K562 (cell line): ENCODE results near the gene KLK5. TPM values are rescaled to one million over a fixed set of nuclear protein-coding genes. Genes with fewer than 3 reads are reported as not detected.

Experiments
- ATAC-seq: fragments of 200-7000 bp; cut with Tn5 transposase; 3 replicates; pipeline ENCODE4 v1.9.1; 2020; ENCODE audit warnings: moderate library complexity
- BruUV-seq: library from RNA; stranded (reverse); fragments of 400-500 nt; replicated peaks from 2 replicates; lab custom pipeline; 2021; lab: Mats Ljungman, UMichigan
- CTCF ChIA-PET: fragments of 300-600 bp; formaldehyde crosslinking; extraction: SDS; loops from one replicate; lab custom pipeline; 2021; ENCODE audit warnings: low intra/inter-chr PET ratio; lab: Yijun Ruan, JAX
- POLR2A ChIA-PET: fragments of 300-600, 350-650 bp; sonication (Branson Sonifier 250); formaldehyde crosslinking; extraction: SDS; loops from one replicate; lab custom pipeline; 2021; ENCODE audit warnings: antibody characterized with exemption, inconsistent platforms; lab: Yijun Ruan, JAX
- DNase-seq, 4 experiments: peaks; one replicate each; pipeline versions ENCODE4 v3.0.0 to v3.0.0-alpha.2; 2011 to 2018; ENCODE audit warnings: low spot score in 3 of 4, mixed read lengths in 3 of 4; ENCODE audit errors: extremely low read depth in 1 of 4
- FAIRE-seq: peaks from 2 replicates; lab custom pipeline; 2011; peaks lifted over from hg19 to GRCh38; lab: Jason Lieb, UNC
- H2AFZ ChIP-seq: 2 replicates; pipeline ENCODE4 v1.6.0; 2011; ENCODE audit warnings: low read depth, low read length, control low read depth, inconsistent platforms
- H3K27ac ChIP-seq: fragments of 200-600 bp; 3 replicates; pipeline ENCODE4 v1.8.0; 2011; ENCODE audit warnings: low read depth, mild to moderate bottlenecking, control low read depth, inconsistent platforms, low read length, moderate library complexity, mixed read lengths; ENCODE audit errors: extremely low read depth
- H3K27me3 ChIP-seq, 2 experiments: fragments of 300-600 bp in 1 of 2; 2 replicates in 1 of 2; 3 replicates in 1 of 2; pipeline versions ENCODE4 v1.6.0 to v1.8.0; 2011; ENCODE audit warnings: inconsistent platforms in 2 of 2, low read length in 2 of 2, mild to moderate bottlenecking in 1 of 2, mixed read lengths in 1 of 2, moderate library complexity in 1 of 2; ENCODE audit not compliant: control insufficient read depth in 2 of 2, insufficient read depth in 2 of 2
- H3K36me3 ChIP-seq: fragments of 300-600 bp; 3 replicates; pipeline ENCODE4 v1.8.0; 2011; ENCODE audit warnings: mild to moderate bottlenecking, low read length, inconsistent platforms; ENCODE audit not compliant: control insufficient read depth, insufficient read depth
- H3K4me1 ChIP-seq, 2 experiments: fragments of 200-600 bp in 1 of 2; replicated peaks in 1 of 2; 2 replicates in 1 of 2; 3 replicates in 1 of 2; pipeline versions ENCODE4 v1.5.1 to v1.8.0; 2011; ENCODE audit warnings: inconsistent platforms in 2 of 2, low read length in 2 of 2, mild to moderate bottlenecking in 1 of 2, mixed read lengths in 1 of 2, moderate library complexity in 1 of 2; ENCODE audit not compliant: control insufficient read depth in 2 of 2, insufficient read depth in 2 of 2
- H3K4me2 ChIP-seq: 2 replicates; pipeline ENCODE4 v1.6.1; 2011; ENCODE audit warnings: low read length, control low read depth, inconsistent platforms, mixed read lengths; ENCODE audit not compliant: insufficient read depth
- H3K4me3 ChIP-seq: fragments of 200-600 bp; sonication (generic), shearing (Covaris generic); 2 replicates; pipeline ENCODE4 v1.5.1; 2016; ENCODE audit warnings: control low read depth, inconsistent platforms
- H3K79me2 ChIP-seq: fragments of 200-600 bp; 3 replicates; pipeline ENCODE4 v1.8.0; 2011; ENCODE audit warnings: low read length, inconsistent platforms; ENCODE audit not compliant: control insufficient read depth, insufficient read depth
- H3K9ac ChIP-seq, 2 experiments: 2 replicates each; pipeline versions ENCODE4 v1.6.0 to v1.6.1; 2011; ENCODE audit warnings: low read depth in 2 of 2, low read length in 2 of 2, control low read depth in 1 of 2, inconsistent platforms in 1 of 2, mild to moderate bottlenecking in 1 of 2, mixed read lengths in 1 of 2; ENCODE audit not compliant: insufficient read depth in 1 of 2
- H3K9me1 ChIP-seq: one replicate; pipeline ENCODE4 v1.6.0; 2011; ENCODE audit warnings: inconsistent platforms, mild to moderate bottlenecking, low read length, moderate library complexity; ENCODE audit not compliant: control insufficient read depth, insufficient read depth
- H3K9me3 ChIP-seq: replicated peaks from 2 replicates; pipeline ENCODE4 v1.5.1; 2011; ENCODE audit warnings: low read depth, low read length, inconsistent platforms; ENCODE audit not compliant: control insufficient read depth, insufficient read depth
- H4K20me1 ChIP-seq: replicated peaks from 2 replicates; pipeline ENCODE4 v1.6.1; 2011; ENCODE audit warnings: low read length, inconsistent platforms, mixed read lengths; ENCODE audit not compliant: control insufficient read depth, insufficient read depth
- KLF13 ChIP-seq: fragments of 450-650 bp; IDR thresholded peaks from 2 replicates; pipeline ENCODE4 v1.6.1; 2016; ENCODE audit warnings: missing genetic modification characterization, low read depth, mild to moderate bottlenecking, missing compliant biosample characterization, moderate library complexity, borderline replicate concordance
- L3MBTL2 ChIP-seq: fragments of 450-650 bp; IDR thresholded peaks from 2 replicates; pipeline ENCODE4 v1.6.1; 2016; ENCODE audit warnings: mild to moderate bottlenecking, moderate library complexity
- PCBP1 ChIP-seq: fragments of 200-400 bp; formaldehyde crosslinking; IDR thresholded peaks from 2 replicates; pipeline ENCODE4 v1.6.1; 2018; ENCODE audit warnings: mild to moderate bottlenecking, low read depth, low read length; ENCODE audit not compliant: poor library complexity, severe bottlenecking
- WGBS: fragments of 100-300 bp; shearing (Covaris generic); methylation state at CpG from one replicate; pipeline ENCODE4 v1.1.6; 2016; ENCODE audit warnings: low coverage, mixed read lengths; ENCODE audit not compliant: insufficient coverage; ENCODE audit errors: missing lambda C conversion rate; 5-methylcytosine and 5-hydroxymethylcytosine counted together
- in situ Hi-C: fragments of 300-500 bp; cut with MboI; formaldehyde crosslinking; loops from 4 replicates; pipeline ENCODE4 v1.15.0; 2018; ENCODE audit warnings: inconsistent platforms, mixed read lengths
- intact Hi-C: fragments of 100-400 bp; cut with micrococcal nuclease; formaldehyde crosslinking; loops from 2 replicates; pipeline ENCODE4 v1.14.2; 2022
- polyA plus RNA-seq, 8 experiments: library from polyadenylated mRNA; depleted of rRNA in 4 of 8; stranded (reverse) in 5 of 8; unstranded in 3 of 8; fragments of >200 nt; fragmentation: Nextera tagmentation in 2 of 8; fragmentation: Illumina TruSeq in 1 of 8; extraction: Ambion mirVana in 2 of 8; extraction: Trizol in 1 of 8; gene quantifications; 2 replicates each; pipeline versions ENCODE4 v1.2.1 to v1.2.3, GENCODE V29; 2011 to 2014; ENCODE audit warnings: inconsistent platforms in 1 of 8, missing spikeins in 1 of 8
- total RNA-seq, 7 experiments: library from RNA; depleted of rRNA in 6 of 7; stranded (reverse); fragments of >200 nt in 6 of 7; fragmentation: Illumina TruSeq in 2 of 7; extraction: Trizol in 2 of 7; gene quantifications; 2 replicates each; pipeline versions ENCODE4 v1.2.1 to v1.2.3, GENCODE V29; 2011 to 2021; ENCODE audit warnings: low replicate concordance in 1 of 7
- TF ChIP-seq, protein P1 (sequence below): sonication (generic); formaldehyde crosslinking; IDR thresholded peaks from 2 replicates; pipeline ENCODE4 v1.8.1; 2022; ENCODE audit warnings: missing genetic modification reagents

KLK5 gene
- total and polyA plus RNA-seq, 9 of the 15 experiments (the other 6 are each of a cell fraction or from before 2014, with no cell fraction given): not detected

DNA sequence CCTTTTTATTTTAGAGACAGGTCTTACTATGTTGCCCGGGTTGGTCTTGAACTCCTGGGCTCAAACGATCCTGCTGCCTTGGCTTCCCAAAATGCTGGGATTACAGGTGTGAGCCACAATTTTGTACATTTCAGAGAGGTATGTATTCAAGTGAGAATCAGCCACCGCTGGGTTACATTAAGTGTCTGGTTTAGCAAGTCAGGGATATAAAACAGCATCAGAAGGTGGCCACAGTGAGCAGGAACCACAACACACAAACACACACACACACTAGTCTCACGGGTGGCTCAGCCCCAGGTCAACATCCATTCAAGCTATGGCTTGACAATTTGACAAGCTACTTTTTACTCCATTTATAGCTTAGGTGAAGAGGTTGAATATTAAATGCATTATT is 20.2 kb downstream of the KLK5 start:
- Histone ChIP-seq H3K4me2 (no peak overlapping the region), H3K4me1 (peaks cover 0 to 4% of the 10 kb centered on the region in 2 experiments; a peak in 2 of 5 replicates), H3K36me3 (no peaks in the 10 kb centered on the region), H3K4me3 (no peak overlapping the region), H2AFZ (no peak overlapping the region), H4K20me1 (peaks cover 5% of the 10 kb centered on the region; the same call in 1 of the 2 replicates), H3K9ac (no peak overlapping the region)
- CTCF ChIA-PET: no interaction called here
- no TSS peak for BruUV-seq
- FAIRE-seq (no peak), DNase-seq (no peak)
- no peak for TF ChIP-seq PCBP1
- TF ChIP-seq KLF13: no peak
- TF ChIP-seq, protein P1, sequence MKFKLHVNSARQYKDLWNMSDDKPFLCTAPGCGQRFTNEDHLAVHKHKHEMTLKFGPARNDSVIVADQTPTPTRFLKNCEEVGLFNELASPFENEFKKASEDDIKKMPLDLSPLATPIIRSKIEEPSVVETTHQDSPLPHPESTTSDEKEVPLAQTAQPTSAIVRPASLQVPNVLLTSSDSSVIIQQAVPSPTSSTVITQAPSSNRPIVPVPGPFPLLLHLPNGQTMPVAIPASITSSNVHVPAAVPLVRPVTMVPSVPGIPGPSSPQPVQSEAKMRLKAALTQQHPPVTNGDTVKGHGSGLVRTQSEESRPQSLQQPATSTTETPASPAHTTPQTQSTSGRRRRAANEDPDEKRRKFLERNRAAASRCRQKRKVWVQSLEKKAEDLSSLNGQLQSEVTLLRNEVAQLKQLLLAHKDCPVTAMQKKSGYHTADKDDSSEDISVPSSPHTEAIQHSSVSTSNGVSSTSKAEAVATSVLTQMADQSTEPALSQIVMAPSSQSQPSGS (CRISPR knock-in tag): no peak
- no peak for TF ChIP-seq L3MBTL2
- TF ChIP-seq, all 486 proteins: peak for 0
- Histone ChIP-seq H3K27ac (no peak overlapping the region), H3K27me3 (peaks cover 0 to 17% of the 10 kb centered on the region in 2 experiments; a peak in 2 of 5 replicates), H3K9me1 (no peaks in the 10 kb centered on the region), H3K9me3 (no peaks in the 10 kb centered on the region), H3K79me2 (no peaks in the 10 kb centered on the region)
- WGBS: 0% methylated on average over 4 of the region's 4 CpGs
- POLR2A ChIA-PET: interaction anchor here (0.6 to 0.8 kb wide), 4 partner anchors 71 to 320 kb away, joined by 3 to 4 read pairs (median 3); no protein-coding TSS in a partner anchor
- ATAC-seq: no peak
- intact Hi-C loops (no loop called here), in situ Hi-C loops (no loop called here)
